Esophagus muscularis mucosa (tissue), 3 donors: ENCODE data around the gene AP4S1.

Experiments used
- CTCF ChIP-seq, 3 experiments: fragments of 200-600 bp in 2 of 3; fragments of 450-650 bp in 1 of 3; sonication (generic) in 2 of 3; IDR thresholded peaks; one replicate each; pipeline ENCODE4 v1.5.1; 2017 to 2019; ENCODE audit warnings: antibody characterized with exemption in 3 of 3, mild to moderate bottlenecking in 2 of 3, moderate library complexity in 1 of 3
- EP300 ChIP-seq: sonication (generic); formaldehyde crosslinking; IDR thresholded peaks from one replicate; pipeline ENCODE4 v1.6.1; 2017; ENCODE audit warnings: antibody characterized with exemption

GRCh38 chr14:31142455-31143087 lies 117.1 kb downstream of the AP4S1 start:
- TF ChIP-seq EP300 (no peak), CTCF (IDR thresholded peaks at IDR 0.05) (no peak)
